H1 (cell line): ENCODE results near the gene KIAA1328. TPM values are rescaled to one million over a fixed set of nuclear protein-coding genes. Genes with fewer than 3 reads are reported as not detected.
A peak's percentile ranks its signal among the peaks of the same experiment; 100 is the strongest.

Source experiments
- CBX8 ChIP-seq: fragments of 300-800, 300-1000 bp; sonication (generic); IDR thresholded peaks from 2 replicates; pipeline ENCODE4 v1.7.1; 2016; ENCODE audit warnings: low read depth, low read length, borderline replicate concordance
- CEBPB ChIP-seq: IDR thresholded peaks from 2 replicates; pipeline ENCODE4 v1.6.1; 2012; ENCODE audit warnings: low read depth, low read length
- CHD7 ChIP-seq: fragments of 300-600 bp; sonication (generic); IDR thresholded peaks from 2 replicates; pipeline ENCODE4 v1.7.1; 2012; ENCODE audit warnings: low read length, moderate library complexity, mild to moderate bottlenecking, inconsistent platforms; ENCODE audit not compliant: insufficient replicate concordance
- EGR1 ChIP-seq: IDR thresholded peaks from 2 replicates; pipeline ENCODE4 v1.6.1; 2011; ENCODE audit warnings: low read depth, low read length, borderline replicate concordance
- EP300 ChIP-seq, 2 experiments: IDR thresholded peaks; 1 replicate in 1 of 2; 2 replicates in 1 of 2; pipeline ENCODE4 v1.6.1; 2011 to 2012; ENCODE audit warnings: low read depth in 2 of 2, low read length in 2 of 2, mild to moderate bottlenecking in 2 of 2, borderline replicate concordance in 1 of 2, inconsistent platforms in 1 of 2, moderate library complexity in 1 of 2
- KDM1A ChIP-seq: fragments of 200-600, 300-600 bp; sonication (generic); IDR thresholded peaks from 2 replicates; pipeline ENCODE4 v1.7.1; 2016; ENCODE audit warnings: mild to moderate bottlenecking, low read length, borderline replicate concordance
- RBBP5 ChIP-seq: IDR thresholded peaks from 2 replicates; pipeline ENCODE4 v1.7.1; 2012; ENCODE audit warnings: low read depth, mild to moderate bottlenecking, inconsistent platforms, low read length, moderate library complexity, borderline replicate concordance
- RXRA ChIP-seq: IDR thresholded peaks from 2 replicates; pipeline ENCODE4 v1.6.1; 2011; ENCODE audit warnings: low read depth, mild to moderate bottlenecking, low read length, moderate library complexity; ENCODE audit not compliant: insufficient read depth
- SP1 ChIP-seq: IDR thresholded peaks from 2 replicates; pipeline ENCODE4 v1.6.1; 2011; ENCODE audit warnings: low read depth, low read length
- SP2 ChIP-seq: IDR thresholded peaks from 2 replicates; pipeline ENCODE4 v1.6.1; 2012; ENCODE audit warnings: mild to moderate bottlenecking, low read length, inconsistent platforms
- TEAD4 ChIP-seq: IDR thresholded peaks from 2 replicates; pipeline ENCODE4 v1.6.1; 2012; ENCODE audit warnings: low read depth, low read length, inconsistent platforms, mixed read lengths
- polyA plus RNA-seq, 7 experiments: library from polyadenylated mRNA; depleted of rRNA in 3 of 7; stranded (reverse) in 5 of 7; unstranded in 2 of 7; fragments of >200 nt in 5 of 7; fragments of 200-250 nt in 2 of 7; gene quantifications; 1 replicate in 5 of 7; 2 replicates in 1 of 7; 4 replicates in 1 of 7; pipeline versions ENCODE4 v1.2.1 to v1.2.3, GENCODE V29; 2011 to 2013; ENCODE audit warnings: missing spikeins in 2 of 7, mixed read lengths in 2 of 7
- total RNA-seq: library from RNA; stranded (reverse); fragmentation: NEBNext Ultra II Directional; extraction: Animal tissue kit (Norgen Biotek cat#: 25700); gene quantifications from 2 replicates; pipeline ENCODE4 v1.2.1, GENCODE V29; 2021

KIAA1328 gene
- total and polyA plus RNA-seq, 2 of the 8 experiments (the other 6 are each of a cell fraction or from before 2014, with no cell fraction given): 2.6 to 5.7 TPM

DNA sequence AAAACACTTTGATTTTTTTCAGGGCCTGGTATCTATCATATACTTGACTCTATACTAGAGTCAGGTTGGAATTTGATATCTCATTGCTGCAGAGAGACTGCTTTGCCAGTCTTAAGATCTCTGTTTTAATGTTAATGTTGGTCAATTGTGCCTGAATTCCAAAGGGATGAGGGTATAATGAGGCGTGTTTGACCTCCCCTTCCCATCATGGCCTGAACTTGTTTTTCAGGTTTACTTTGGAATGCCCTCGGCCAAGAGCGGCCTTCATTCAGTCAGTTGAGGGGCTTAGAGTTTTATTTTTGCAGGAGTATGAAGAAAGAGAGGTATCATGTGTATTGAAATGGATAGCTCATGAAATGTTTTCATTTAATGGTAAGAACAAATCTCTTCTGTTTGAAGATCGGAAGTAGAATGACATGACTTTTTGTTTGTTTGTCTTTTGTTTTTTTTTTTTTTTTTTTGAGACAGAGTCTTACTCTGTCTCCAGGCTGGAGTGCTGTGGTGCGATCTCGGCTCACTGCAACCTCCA is 119.0 kb downstream of the KIAA1328 start (continued):
- TF ChIP-seq SP2: no peak
- peak; percentile 95 for TF ChIP-seq SP1
- TF ChIP-seq CBX8: no peak
- no peak for TF ChIP-seq KDM1A
- no peak for TF ChIP-seq RXRA
- peak; percentile 29 for TF ChIP-seq CHD7
- TF ChIP-seq EP300 (IDR thresholded peaks at IDR 0.05; ENCODE audit: borderline replicate concordance in 1 of 2, low read depth in 2 of 2, low read length in 2 of 2): peak in 1 of 2 experiments; percentile 89; a peak in 1 of 3 replicates
- TF ChIP-seq CEBPB: no peak; the same call in 1 of the 2 replicates
- TF ChIP-seq TEAD4: peak; percentile 94
- TF ChIP-seq RBBP5: peak; percentile 91
- TF ChIP-seq EGR1: no peak
